Keratinocyte (primary cell): ENCODE data around the gene KIFAP3. TPM values are rescaled to one million over a fixed set of nuclear protein-coding genes. Genes with fewer than 3 reads are reported as not detected.

Source experiments
- DNase-seq: peaks from one replicate; pipeline ENCODE4 v3.0.0-alpha.2; 2011; ENCODE audit warnings: low read depth, missing footprints, low spot score
- FAIRE-seq: peaks from 2 replicates; lab custom pipeline; 2011; peaks lifted over from hg19 to GRCh38; lab: Jason Lieb, UNC
- H2AFZ ChIP-seq: 2 replicates; pipeline ENCODE4 v1.6.0; 2012; ENCODE audit warnings: low read length, control low read depth, inconsistent platforms; ENCODE audit not compliant: control insufficient read depth
- H3K27ac ChIP-seq: 2 replicates; pipeline ENCODE4 v1.5.1; 2011; ENCODE audit warnings: low read length; ENCODE audit not compliant: control insufficient read depth, insufficient read depth
- H3K27me3 ChIP-seq: 3 replicates; pipeline ENCODE4 v1.6.0; 2011; ENCODE audit warnings: low read length; ENCODE audit not compliant: control insufficient read depth, insufficient read depth; ENCODE audit errors: extremely low read depth
- H3K36me3 ChIP-seq, 2 experiments: 2 replicates in 1 of 2; 3 replicates in 1 of 2; pipeline ENCODE4 v1.5.1; 2011; ENCODE audit warnings: low read length in 2 of 2, mild to moderate bottlenecking in 1 of 2; ENCODE audit not compliant: control insufficient read depth in 2 of 2, insufficient read depth in 2 of 2; ENCODE audit errors: extremely low read depth in 1 of 2
- H3K4me1 ChIP-seq: 3 replicates; pipeline ENCODE4 v1.5.1; 2011; ENCODE audit warnings: low read length; ENCODE audit not compliant: control insufficient read depth, insufficient read depth; ENCODE audit errors: extremely low read depth
- H3K4me2 ChIP-seq: 3 replicates; pipeline ENCODE4 v1.6.0; 2011; ENCODE audit warnings: low read depth, low read length; ENCODE audit not compliant: control insufficient read depth, insufficient read depth; ENCODE audit errors: extremely low read depth
- H3K4me3 ChIP-seq, 3 experiments: fragments of 200-600 bp in 1 of 3; sonication (generic) in 1 of 3; 2 replicates in 2 of 3; 3 replicates in 1 of 3; pipeline ENCODE4 v1.5.1; 2011 to 2016; ENCODE audit warnings: low read length in 3 of 3, mild to moderate bottlenecking in 3 of 3, control low read depth in 2 of 3, inconsistent platforms in 1 of 3, low read depth in 1 of 3, mixed read lengths in 1 of 3, mixed run types in 1 of 3, moderate library complexity in 1 of 3; ENCODE audit not compliant: control insufficient read depth in 2 of 3, insufficient read depth in 2 of 3; ENCODE audit errors: extremely low read depth in 1 of 3
- H3K79me2 ChIP-seq: 2 replicates; pipeline ENCODE4 v1.6.0; 2012; ENCODE audit warnings: low read length; ENCODE audit not compliant: control insufficient read depth, insufficient read depth
- H3K9ac ChIP-seq: 3 replicates; pipeline ENCODE4 v1.6.0; 2011; ENCODE audit warnings: low read length; ENCODE audit not compliant: control insufficient read depth, insufficient read depth; ENCODE audit errors: extremely low read depth
- H3K9me1 ChIP-seq: 3 replicates; pipeline ENCODE4 v1.6.0; 2011; ENCODE audit warnings: low read length; ENCODE audit not compliant: control insufficient read depth, insufficient read depth; ENCODE audit errors: extremely low read depth
- H3K9me3 ChIP-seq: 2 replicates; pipeline ENCODE4 v1.5.1; 2012; ENCODE audit warnings: low read depth, low read length; ENCODE audit not compliant: control insufficient read depth
- H4K20me1 ChIP-seq: 3 replicates; pipeline ENCODE4 v1.6.0; 2011; ENCODE audit warnings: low read length; ENCODE audit not compliant: control insufficient read depth, insufficient read depth; ENCODE audit errors: extremely low read depth
- EZH2 ChIP-seq: IDR thresholded peaks from one replicate; pipeline ENCODE4 v1.6.1; 2012; ENCODE audit warnings: inconsistent platforms, mild to moderate bottlenecking, low read length, moderate library complexity
- dilution Hi-C: fragments of 300-500 bp; cut with MboI; formaldehyde crosslinking; loops from one replicate; pipeline ENCODE4 v1.7.0; 2020; ENCODE audit warnings: low sequenced_read_pairs; ENCODE audit not compliant: extremely low pct_ligation_motif_present
- polyA plus RNA-seq, 5 experiments: library from polyadenylated mRNA; depleted of rRNA in 3 of 5; stranded (reverse) in 3 of 5; stranded (forward) in 1 of 5; unstranded in 1 of 5; fragments of >200 nt; gene quantifications; 1 replicate in 1 of 5; 2 replicates in 3 of 5; 3 replicates in 1 of 5; pipeline versions ENCODE4 v1.2.1 to v1.2.3, GENCODE V29; 2011 to 2012; ENCODE audit warnings: missing spikeins in 2 of 5, low read depth in 1 of 5, low replicate concordance in 1 of 5
- TF ChIP-seq, protein P1 (sequence below), 3 experiments: IDR thresholded peaks in 1 of 3; conservative IDR thresholded peaks in 1 of 3; optimal IDR thresholded peaks in 1 of 3; 2 replicates in 2 of 3; 3 replicates in 1 of 3; pipeline versions ENCODE3 to v1.5.1; 2011; ENCODE audit warnings: low read length in 3 of 3, mild to moderate bottlenecking in 3 of 3, moderate library complexity in 2 of 3, control low read depth in 1 of 3, inconsistent platforms in 1 of 3; ENCODE audit not compliant: insufficient read depth in 2 of 3; ENCODE audit errors: extremely low read depth in 1 of 3

KIFAP3 gene
- polyA plus RNA-seq, 1 donor (not counting 4 experiments of a cell fraction or from before 2014, with no cell fraction given), result 25.2 TPM

DNA sequence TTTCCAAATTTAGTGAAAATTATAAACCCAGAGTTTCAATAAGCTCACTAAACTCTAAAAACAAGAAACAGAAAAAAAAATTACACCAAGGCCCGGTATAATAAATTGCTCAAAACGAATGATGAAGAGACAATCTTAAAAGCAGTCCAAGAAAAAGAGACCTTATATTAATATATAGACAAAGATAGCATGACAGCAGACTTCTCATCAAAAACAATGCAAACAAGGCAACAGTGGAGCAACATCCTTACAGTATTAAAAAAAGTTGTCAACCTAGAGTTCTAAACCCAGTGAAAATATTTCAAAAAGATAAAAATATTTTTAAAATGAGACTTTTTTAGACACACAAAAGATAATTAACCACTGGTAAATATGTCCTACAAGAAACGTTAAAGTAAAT is 46.7 kb downstream of the KIFAP3 start:
- H3K9me1 ChIP-seq, result no peaks in the 10 kb centered on the region

DNA sequence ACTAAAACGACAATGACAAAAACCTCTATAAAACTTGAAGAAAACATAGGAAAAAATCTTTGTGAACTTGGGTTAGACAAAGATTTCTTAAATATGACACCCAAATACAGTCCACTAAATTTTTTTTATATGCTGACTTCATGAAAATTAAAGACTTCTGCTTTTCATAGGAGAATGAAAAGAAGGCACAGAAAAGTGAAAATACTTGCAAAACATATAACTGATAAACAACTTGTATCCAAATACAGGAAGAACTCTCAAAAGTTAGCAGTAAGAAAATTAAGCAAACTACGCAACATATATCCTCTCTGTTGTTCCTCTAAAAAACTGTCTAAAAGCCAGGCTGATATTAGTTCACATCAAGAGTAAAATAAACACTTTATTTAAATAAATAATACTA is 53.6 kb downstream of the KIFAP3 start:
- dilution Hi-C loops, result no loop called here
- Histone ChIP-seq H3K4me3 (no peak overlapping the region), H3K4me1 (no peaks in the 10 kb centered on the region), H3K4me2 (no peak overlapping the region), H3K27me3 (no peaks in the 10 kb centered on the region), H2AFZ (no peak overlapping the region), H3K9ac (no peak overlapping the region), H3K36me3 (no peaks in the 10 kb centered on the region), H3K9me1 (no peaks in the 10 kb centered on the region), H3K27ac (no peak overlapping the region), H3K79me2 (no peaks in the 10 kb centered on the region), H3K9me3 (no peaks in the 10 kb centered on the region), H4K20me1 (no peaks in the 10 kb centered on the region)
- no peak for FAIRE-seq
- no peak for DNase-seq
- TF ChIP-seq, protein P1, sequence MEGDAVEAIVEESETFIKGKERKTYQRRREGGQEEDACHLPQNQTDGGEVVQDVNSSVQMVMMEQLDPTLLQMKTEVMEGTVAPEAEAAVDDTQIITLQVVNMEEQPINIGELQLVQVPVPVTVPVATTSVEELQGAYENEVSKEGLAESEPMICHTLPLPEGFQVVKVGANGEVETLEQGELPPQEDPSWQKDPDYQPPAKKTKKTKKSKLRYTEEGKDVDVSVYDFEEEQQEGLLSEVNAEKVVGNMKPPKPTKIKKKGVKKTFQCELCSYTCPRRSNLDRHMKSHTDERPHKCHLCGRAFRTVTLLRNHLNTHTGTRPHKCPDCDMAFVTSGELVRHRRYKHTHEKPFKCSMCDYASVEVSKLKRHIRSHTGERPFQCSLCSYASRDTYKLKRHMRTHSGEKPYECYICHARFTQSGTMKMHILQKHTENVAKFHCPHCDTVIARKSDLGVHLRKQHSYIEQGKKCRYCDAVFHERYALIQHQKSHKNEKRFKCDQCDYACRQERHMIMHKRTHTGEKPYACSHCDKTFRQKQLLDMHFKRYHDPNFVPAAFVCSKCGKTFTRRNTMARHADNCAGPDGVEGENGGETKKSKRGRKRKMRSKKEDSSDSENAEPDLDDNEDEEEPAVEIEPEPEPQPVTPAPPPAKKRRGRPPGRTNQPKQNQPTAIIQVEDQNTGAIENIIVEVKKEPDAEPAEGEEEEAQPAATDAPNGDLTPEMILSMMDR (optimal IDR thresholded peaks at IDR 0.05 in 1 of 3, IDR thresholded peaks at IDR 0.05 in 1 of 3, conservative IDR thresholded peaks at IDR 0.05 in 1 of 3; ENCODE audit: extremely low read depth in 1 of 3, insufficient read depth in 2 of 3, low read length in 3 of 3), result no peak
- TF ChIP-seq EZH2, result no peak

More for the DNA sequence above, 46.7 kb downstream of the KIFAP3 start:
- H3K9ac ChIP-seq, result no peak overlapping the region
- no peak for TF ChIP-seq EZH2
- TF ChIP-seq, protein P1 (optimal IDR thresholded peaks at IDR 0.05 in 1 of 3, IDR thresholded peaks at IDR 0.05 in 1 of 3, conservative IDR thresholded peaks at IDR 0.05 in 1 of 3; ENCODE audit: extremely low read depth in 1 of 3, insufficient read depth in 2 of 3, low read length in 3 of 3), result no peak
- DNase-seq (no peak), FAIRE-seq (no peak)
- no peak overlapping the region for H2AFZ ChIP-seq
- dilution Hi-C loops, result no loop called here
- H4K20me1 ChIP-seq, result no peaks in the 10 kb centered on the region
- no peaks in the 10 kb centered on the region for H3K79me2 ChIP-seq
- no peak overlapping the region for H3K4me3 ChIP-seq
- H3K4me1 ChIP-seq, result peaks cover 3% of the 10 kb centered on the region
- H3K36me3 ChIP-seq, result no peaks in the 10 kb centered on the region
- no peak overlapping the region for H3K27ac ChIP-seq
- no peaks in the 10 kb centered on the region for H3K27me3 ChIP-seq
- H3K9me3 ChIP-seq, result no peaks in the 10 kb centered on the region
- no peak overlapping the region for H3K4me2 ChIP-seq
